ENCODE data around the gene ZNF500. TPM values are rescaled to one million over a fixed set of nuclear protein-coding genes. Genes with fewer than 3 reads are reported as not detected.

The ZNF500 gene
- total and polyA plus RNA-seq, 10 of the 15 experiments (the other 5 are each of a cell fraction or from before 2014, with no cell fraction given), result 0.99 to 13.1 (median 5.5) TPM

DNA sequence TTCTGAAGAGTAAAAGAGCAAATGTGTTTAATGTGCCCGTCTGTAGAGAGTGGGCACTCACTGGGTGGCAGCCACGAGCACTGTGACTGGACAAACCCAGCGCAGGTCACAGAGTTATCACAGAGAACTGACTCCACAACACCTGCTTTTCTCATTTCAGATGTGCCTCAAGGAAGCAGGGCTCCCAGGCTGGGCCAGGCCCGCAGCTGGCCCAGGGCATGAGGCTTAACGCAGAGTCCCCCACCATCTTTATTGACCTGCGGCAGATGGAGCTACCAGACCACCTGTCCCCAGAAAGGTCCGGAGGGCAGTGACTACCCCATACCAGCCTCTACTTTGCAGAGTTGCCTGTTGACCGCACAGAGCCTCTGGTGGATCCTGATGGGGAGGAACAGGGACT, 20.7 kb downstream of the ZNF500 start (continued):
- TF ChIP-seq, protein P1, sequence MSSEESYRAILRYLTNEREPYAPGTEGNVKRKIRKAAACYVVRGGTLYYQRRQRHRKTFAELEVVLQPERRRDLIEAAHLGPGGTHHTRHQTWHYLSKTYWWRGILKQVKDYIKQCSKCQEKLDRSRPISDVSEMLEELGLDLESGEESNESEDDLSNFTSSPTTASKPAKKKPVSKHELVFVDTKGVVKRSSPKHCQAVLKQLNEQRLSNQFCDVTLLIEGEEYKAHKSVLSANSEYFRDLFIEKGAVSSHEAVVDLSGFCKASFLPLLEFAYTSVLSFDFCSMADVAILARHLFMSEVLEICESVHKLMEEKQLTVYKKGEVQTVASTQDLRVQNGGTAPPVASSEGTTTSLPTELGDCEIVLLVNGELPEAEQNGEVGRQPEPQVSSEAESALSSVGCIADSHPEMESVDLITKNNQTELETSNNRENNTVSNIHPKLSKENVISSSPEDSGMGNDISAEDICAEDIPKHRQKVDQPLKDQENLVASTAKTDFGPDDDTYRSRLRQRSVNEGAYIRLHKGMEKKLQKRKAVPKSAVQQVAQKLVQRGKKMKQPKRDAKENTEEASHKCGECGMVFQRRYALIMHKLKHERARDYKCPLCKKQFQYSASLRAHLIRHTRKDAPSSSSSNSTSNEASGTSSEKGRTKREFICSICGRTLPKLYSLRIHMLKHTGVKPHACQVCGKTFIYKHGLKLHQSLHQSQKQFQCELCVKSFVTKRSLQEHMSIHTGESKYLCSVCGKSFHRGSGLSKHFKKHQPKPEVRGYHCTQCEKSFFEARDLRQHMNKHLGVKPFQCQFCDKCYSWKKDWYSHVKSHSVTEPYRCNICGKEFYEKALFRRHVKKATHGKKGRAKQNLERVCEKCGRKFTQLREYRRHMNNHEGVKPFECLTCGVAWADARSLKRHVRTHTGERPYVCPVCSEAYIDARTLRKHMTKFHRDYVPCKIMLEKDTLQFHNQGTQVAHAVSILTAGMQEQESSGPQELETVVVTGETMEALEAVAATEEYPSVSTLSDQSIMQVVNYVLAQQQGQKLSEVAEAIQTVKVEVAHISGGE (CRISPR knock-in tag; IDR thresholded peaks at IDR 0.05), result no peak
- no peak for TF ChIP-seq BACH1 (IDR thresholded peaks at IDR 0.05; ENCODE audit: borderline replicate concordance)
- TF ChIP-seq, protein P2, sequence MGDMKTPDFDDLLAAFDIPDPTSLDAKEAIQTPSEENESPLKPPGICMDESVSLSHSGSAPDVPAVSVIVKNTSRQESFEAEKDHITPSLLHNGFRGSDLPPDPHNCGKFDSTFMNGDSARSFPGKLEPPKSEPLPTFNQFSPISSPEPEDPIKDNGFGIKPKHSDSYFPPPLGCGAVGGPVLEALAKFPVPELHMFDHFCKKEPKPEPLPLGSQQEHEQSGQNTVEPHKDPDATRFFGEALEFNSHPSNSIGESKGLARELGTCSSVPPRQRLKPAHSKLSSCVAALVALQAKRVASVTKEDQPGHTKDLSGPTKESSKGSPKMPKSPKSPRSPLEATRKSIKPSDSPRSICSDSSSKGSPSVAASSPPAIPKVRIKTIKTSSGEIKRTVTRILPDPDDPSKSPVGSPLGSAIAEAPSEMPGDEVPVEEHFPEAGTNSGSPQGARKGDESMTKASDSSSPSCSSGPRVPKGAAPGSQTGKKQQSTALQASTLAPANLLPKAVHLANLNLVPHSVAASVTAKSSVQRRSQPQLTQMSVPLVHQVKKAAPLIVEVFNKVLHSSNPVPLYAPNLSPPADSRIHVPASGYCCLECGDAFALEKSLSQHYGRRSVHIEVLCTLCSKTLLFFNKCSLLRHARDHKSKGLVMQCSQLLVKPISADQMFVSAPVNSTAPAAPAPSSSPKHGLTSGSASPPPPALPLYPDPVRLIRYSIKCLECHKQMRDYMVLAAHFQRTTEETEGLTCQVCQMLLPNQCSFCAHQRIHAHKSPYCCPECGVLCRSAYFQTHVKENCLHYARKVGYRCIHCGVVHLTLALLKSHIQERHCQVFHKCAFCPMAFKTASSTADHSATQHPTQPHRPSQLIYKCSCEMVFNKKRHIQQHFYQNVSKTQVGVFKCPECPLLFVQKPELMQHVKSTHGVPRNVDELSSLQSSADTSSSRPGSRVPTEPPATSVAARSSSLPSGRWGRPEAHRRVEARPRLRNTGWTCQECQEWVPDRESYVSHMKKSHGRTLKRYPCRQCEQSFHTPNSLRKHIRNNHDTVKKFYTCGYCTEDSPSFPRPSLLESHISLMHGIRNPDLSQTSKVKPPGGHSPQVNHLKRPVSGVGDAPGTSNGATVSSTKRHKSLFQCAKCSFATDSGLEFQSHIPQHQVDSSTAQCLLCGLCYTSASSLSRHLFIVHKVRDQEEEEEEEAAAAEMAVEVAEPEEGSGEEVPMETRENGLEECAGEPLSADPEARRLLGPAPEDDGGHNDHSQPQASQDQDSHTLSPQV (IDR thresholded peaks at IDR 0.05), result no peak
- TF ChIP-seq SMAD1 (IDR thresholded peaks at IDR 0.05; ENCODE audit: low read depth, partially characterized antibody), result no peak
- no peak for TF ChIP-seq WRNIP1 (IDR thresholded peaks at IDR 0.05; ENCODE audit: borderline replicate concordance, low read depth, low read length)
- TF ChIP-seq, protein P3, sequence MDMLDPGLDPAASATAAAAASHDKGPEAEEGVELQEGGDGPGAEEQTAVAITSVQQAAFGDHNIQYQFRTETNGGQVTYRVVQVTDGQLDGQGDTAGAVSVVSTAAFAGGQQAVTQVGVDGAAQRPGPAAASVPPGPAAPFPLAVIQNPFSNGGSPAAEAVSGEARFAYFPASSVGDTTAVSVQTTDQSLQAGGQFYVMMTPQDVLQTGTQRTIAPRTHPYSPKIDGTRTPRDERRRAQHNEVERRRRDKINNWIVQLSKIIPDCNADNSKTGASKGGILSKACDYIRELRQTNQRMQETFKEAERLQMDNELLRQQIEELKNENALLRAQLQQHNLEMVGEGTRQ (IDR thresholded peaks at IDR 0.05; ENCODE audit: borderline replicate concordance, low read depth, low read length), result no peak
- TF ChIP-seq TBL1XR1 (IDR thresholded peaks at IDR 0.05; ENCODE audit: low read depth, low read length), result no peak
- no peak for TF ChIP-seq RFX5 (IDR thresholded peaks at IDR 0.05; ENCODE audit: low read depth, low read length)
